ENCODE results near the gene DLST. TPM values are rescaled to one million over a fixed set of nuclear protein-coding genes. Genes with fewer than 3 reads are reported as not detected.
A peak's percentile ranks its signal among the peaks of the same experiment; 100 is the strongest.

Gene DLST
- total RNA-seq, 1 donor from 2014 or later, result 202 TPM

DNA sequence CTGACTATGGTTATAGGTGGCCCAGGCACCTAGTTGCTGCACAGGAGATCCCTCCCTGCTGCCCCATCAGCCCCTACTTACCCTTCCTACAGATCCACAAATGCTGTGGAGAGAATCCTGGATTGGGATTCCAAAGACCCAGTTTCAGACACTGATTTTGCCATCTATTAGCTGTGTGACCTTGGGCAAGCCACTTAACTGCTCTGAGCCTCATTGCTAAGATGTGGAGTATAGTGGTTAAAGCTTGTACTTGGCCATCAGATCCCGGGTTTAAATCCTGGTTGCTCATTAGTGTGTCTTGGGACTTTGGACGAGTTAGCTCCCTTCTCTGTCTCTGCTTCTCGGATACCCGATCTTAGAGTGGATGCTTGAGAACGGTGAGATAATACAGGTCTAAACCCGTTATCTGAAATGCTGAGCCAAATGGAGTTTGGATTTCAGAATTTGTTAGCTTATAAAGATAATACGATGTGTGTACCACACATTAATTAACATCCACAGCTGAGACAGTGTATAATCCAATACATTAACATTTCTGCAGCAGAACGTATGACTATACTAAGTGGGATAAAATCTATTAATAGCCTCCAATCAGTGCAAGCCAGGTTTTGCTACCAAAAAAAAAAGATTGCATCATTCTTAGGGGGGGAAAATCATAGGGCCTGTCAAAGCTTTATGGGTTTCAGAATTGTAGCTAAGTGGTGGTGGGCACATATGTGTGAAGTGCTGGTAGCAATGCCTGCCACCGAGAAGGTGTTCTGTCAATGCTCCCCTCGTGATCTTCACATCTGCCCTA is 21.8 kb upstream of the DLST start:
- intact Hi-C loops (cut with DNase I), result loop anchor here (2.0 kb wide), 2 partner anchors 45 to 229 kb away; no protein-coding TSS in a partner anchor
- DNase-seq (ENCODE audit: low spot score), result no peak

DNA sequence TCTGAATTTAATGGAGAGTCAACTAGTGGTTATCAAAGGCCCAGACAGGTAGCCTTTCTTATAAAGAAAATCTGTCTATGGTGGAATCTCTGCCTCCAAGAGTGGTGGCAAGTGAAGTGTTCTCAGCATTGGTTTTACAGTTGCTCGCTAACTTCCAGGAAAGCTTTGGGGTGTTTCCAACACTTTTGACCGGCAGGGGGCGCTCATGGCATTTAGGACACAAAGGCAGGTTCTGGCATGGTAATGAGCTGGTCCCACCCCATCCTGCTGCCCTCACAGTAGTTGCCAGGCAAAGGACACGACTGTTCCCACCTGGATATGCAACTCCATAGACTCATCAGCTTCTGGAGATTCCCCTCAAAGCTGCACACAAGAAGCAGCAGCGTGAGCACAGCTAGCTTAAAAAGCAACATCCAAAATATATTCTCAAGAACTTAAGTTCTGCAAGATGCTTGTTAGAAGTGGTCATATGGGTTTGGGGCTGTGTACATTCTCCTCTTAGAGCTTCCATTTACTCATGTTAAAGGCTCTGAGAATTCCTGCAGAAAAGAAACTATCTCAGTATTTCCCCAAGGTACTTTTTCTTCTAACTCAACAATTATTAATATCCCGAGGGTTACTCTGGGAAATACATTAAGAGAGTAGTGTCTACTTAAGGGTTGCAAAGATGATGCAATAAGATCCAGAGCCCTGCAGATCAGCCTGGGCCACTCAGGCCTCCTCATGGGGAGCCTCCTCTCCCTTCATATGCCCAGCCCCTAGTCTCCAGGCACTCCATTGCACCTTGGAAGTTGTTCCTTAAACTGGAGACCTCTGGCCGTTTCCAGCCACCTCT is 20.6 kb upstream of the DLST start:
- intact Hi-C loops (cut with DNase I), result loop anchor here (2.0 kb wide), 2 partner anchors 44 to 228 kb away; no protein-coding TSS in a partner anchor
- peak; percentile 94 for DNase-seq (ENCODE audit: low spot score)

DNA sequence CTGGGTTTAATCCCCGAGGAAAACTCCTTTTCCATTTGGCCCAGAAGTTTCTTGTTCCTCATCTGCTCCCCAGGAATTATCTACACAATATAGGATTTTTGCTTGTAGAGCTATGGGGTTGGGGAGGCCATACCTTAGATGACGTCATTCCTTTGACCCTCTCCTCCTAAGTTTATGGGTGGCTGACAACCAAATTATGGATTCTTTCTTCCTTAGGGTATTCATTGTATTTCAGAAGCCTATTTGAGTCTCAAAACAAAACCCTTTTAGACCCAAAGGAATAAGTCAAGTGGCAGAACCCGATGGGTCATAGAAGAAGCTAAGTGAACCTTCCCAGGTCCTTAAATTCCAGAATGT is 20.0 kb upstream of the DLST start:
- intact Hi-C loops (cut with DNase I), result loop anchor here (2.0 kb wide), 2 partner anchors 43 to 227 kb away; no protein-coding TSS in a partner anchor
- no peak for DNase-seq (ENCODE audit: low spot score)

DNA sequence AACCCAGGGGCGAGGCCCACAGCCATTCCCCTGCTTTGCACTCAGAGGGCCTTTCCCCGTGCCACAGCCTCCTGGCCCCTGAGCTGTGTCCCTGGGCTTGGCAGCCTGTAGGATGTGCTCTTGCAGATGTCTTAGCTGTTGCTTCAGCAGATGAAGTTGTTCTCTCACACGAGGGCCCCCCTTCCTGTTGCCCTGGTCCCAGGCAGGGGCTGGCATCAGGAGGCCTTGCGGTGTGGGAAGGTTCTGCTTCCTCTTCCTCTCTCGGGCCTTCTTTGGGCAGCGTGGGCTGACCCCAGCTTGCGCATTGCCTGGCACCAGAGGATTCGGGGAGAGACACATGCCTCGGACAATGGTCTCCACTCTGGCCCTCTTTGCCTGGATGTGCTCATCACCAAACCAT is 18.4 kb upstream of the DLST start:
- no peak for DNase-seq (ENCODE audit: low spot score)

DNA sequence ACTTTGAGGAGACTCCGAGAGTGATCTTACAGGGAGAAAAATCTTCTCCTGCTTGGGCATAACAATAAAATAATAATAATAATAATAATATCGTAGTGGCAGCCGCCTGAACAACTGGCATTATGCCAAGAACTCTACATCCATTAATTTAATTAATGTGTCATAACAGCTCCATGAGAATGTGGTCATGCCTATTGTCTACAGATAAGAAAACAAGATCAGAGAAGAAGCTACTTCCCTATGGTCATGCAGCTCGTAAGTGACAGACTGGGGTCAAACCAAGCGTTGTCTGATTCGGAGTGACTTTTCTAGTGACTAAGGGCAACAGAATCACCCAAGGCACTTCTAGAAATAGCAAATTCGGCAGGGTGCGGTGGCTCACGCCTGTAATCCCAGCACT is 17.5 kb upstream of the DLST start:
- DNase-seq (ENCODE audit: low spot score), result no peak
- intact Hi-C loops (cut with DNase I), result no loop called here

More for the DNA sequence above, 18.4 kb upstream of the DLST start:
- intact Hi-C loops (cut with DNase I), result no loop called here

DNA sequence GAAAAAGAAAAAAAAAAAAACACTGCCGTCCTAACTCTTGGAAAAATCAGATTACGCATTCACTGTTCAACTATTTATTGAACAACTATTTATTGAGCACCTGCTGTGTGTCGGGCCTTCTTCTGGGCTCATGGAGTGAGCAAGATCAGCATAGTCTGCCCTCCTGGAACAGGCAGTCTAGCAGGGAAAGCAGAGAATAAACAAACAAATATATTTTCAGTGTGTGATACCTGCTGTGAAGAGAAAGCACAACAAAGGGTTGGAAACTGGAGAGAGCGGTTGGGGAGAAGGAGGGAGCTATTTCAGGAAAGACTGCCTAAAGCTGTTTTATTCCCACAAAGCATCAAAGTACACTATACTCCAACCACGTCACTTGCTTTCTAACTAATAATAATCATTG is 16.6 kb upstream of the DLST start:
- DNase-seq (ENCODE audit: low spot score), result no peak
- intact Hi-C loops (cut with DNase I), result no loop called here

DNA sequence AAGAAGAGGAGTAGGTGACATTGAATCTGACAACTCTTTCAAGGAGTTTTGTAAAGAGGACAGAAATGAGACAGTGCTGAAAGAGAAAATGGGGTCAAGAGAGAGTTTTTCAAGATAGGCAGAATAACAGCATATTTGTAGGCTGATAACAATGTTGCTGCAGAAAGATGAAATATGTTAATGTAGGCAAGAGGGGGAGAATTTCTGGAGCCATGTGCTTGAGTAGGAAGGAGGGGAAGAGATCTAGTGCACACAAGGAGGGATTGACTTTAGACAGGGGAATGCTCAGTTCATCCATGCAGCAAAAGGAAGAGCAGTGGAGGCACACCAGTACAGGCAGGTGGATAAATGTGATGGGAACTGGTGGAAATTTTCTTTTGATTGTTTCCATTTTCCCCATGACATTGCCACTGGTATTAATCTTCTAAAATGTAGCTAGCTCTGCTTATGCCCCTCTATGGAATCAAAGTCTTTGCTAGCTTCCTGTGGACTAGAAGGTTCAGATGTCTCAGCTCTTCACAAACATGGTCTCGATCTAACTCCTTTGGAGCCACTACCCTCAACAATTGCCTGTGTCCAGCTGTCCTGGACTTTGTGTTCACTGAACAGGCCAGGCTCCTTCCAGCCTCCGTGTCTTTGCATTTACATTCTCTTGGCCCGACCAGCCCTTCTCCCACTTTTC is 14.9 kb upstream of the DLST start:
- intact Hi-C loops (cut with DNase I), result no loop called here
- DNase-seq (ENCODE audit: low spot score), result no peak

DNA sequence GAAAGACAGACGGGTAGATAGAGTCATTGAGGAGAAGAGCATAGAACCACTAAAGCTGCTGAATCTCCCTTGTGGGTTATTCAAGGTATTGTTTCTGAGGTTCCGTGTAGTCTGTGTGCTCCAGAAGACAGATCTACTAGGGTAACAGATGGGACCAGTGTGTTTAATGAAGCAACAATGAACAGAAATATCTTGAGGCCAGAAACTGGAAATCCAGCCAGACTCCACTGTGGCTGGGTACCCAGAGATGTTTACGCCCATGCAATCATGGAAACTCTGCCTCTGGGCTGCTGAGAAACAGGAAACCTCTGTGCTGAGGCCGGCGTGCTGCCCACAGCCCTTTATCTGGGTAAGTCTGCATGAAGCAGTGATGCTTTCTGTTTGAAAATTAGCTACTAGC is 14.0 kb upstream of the DLST start:
- no peak for DNase-seq (ENCODE audit: low spot score)
- intact Hi-C loops (cut with DNase I), result no loop called here

DNA sequence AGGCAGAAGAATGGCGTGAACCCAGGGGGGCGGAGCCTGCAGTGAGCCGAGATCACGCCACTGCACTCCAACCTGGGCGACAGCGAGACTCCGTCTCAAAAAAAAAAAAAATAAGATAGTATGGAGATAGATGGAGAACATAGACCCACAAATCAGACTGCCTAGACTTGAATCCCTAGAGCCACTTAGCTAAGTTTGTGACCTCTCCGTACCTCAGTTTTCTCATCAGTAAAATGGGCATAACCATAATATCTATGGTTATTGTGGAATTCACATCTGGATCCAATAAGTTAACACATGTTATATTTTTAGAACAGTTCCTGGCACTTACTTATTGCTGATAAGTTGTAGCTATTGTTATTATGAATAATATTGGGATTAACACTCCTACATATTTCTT is 13.0 kb upstream of the DLST start:
- DNase-seq (ENCODE audit: low spot score), result no peak
- intact Hi-C loops (cut with DNase I), result no loop called here

DNA sequence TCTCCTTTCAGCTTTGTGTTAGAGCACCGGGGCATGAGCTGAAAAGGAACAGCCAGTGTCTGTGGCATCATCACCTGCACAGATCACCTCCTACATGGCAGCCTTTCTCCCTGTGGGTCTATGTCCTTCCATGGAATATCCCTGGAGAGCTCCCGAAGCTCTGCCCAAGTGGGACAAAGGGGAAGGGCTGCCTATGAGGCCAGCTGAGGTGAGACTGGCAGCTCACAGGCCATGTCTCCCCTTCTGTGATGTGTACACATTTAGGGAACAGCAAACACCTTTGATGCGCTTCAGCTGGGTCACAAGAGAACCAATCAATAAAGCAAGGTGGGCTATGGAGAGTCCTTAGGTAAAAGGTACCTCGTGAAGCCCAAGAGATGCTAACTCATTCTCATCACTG is 9.9 kb upstream of the DLST start:
- intact Hi-C loops (cut with DNase I), result no loop called here
- no peak for DNase-seq (ENCODE audit: low spot score)

DNA sequence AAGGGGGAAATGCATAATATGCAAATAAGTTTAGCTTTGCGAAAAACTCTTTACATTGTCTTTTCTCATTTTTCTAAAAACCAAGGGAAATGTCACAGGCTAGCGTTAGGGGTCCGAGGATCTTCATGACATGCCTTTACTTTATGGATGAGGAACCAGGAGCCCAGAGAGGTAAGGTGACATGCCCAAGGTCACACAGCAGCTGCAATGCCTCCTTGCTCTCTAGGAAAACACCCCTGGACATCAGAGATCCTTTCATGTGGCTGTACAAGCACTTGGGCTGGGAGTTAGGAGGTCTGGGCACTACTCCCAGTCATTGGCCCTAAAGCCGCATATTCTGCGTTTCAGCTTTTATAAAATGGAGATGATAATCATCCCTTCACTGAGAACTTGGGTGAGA is 6.5 kb upstream of the DLST start:
- intact Hi-C loops (cut with DNase I), result no loop called here
- DNase-seq (ENCODE audit: low spot score), result no peak

DNA sequence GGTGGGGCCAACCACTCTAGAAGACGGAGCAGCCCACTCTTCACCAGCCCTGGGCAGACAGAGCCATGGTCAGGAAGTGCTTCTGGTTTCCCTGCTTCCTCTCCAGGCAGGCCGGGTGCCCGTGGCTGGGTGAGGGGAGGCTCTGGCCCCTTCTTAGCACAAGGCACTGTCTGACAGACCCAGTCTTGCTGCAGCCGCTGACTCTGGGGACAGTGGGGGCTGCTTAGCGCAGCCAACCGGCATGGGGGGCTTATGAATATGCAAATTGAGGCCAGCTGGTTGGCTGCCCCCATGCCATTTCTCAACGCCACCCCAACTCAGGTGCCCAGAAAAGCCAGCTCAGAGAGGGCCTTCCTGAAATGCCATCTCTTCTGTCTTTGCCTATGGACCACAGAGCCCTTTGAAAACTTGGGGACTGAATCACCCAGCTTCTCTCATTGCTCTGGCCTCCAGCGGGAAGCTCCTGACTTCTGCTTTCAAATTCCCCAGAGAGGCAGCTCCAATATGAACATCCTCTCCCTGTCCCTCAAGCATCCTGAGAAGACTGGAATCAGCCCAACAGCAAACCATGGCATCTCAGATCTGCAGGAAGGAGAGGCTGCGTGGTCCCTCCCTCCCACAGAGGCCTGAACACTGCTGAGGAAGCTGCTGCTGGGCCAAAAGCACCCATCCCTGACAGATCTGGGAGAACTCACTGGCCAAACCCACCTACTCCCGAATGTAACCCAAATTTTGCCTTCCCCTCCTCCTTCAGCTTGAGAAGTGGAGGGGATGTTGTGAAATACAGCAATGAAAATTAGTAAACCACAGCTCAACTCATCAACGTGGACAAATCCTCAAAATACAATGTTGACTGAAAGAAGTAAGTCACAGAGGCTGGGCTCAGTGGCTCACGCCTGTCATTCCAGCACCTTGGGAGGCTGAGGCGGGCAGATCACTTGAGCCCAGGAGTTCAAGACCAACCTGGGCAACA is 5.5 kb upstream of the DLST start, which contains the start of gene PROX2:
Gene PROX2 (minus strand): TSS at position 205 of the 973 bp plus-strand sequence. CDS start 12,311 bp downstream, outside the sequence.
- intact Hi-C loops (cut with DNase I), result no loop called here
- no peak for DNase-seq (ENCODE audit: low spot score)

DNA sequence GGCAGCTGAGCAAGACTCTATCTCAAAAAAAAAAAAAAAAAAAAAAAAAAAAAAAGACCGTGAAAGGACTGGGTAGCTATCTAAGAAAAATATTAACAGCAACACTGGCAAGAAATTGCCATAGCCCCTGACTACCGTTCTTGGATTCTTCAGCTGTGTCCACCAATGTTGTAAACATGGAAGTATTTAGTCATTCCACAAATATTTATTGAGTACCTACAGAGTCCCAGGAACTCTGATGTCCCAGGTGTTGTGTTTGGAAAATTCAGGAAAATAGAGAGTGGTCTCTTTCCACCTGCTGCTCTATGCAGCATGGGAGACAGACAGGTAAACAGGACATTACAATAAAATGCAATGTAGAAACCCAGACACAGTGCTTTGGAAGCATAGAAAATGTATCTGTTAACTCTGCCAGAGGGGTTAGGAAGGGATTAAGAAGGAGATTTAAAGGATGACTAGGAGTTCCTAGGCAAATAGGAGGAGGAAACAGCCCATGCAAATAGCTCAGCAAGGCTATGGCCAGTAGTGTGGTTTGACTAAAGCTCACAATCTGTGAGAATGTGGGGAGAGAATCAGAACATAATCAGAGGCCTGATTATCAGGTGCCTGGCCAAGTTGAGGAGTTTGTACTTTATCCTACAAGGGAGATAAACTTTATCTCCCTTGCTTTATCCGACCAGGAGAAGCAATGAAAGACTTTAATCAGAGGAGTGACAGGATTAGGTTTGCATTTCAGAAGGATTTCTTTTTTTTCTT is 2.1 kb upstream of the DLST start:
- no peak for DNase-seq (ENCODE audit: low spot score)

DNA sequence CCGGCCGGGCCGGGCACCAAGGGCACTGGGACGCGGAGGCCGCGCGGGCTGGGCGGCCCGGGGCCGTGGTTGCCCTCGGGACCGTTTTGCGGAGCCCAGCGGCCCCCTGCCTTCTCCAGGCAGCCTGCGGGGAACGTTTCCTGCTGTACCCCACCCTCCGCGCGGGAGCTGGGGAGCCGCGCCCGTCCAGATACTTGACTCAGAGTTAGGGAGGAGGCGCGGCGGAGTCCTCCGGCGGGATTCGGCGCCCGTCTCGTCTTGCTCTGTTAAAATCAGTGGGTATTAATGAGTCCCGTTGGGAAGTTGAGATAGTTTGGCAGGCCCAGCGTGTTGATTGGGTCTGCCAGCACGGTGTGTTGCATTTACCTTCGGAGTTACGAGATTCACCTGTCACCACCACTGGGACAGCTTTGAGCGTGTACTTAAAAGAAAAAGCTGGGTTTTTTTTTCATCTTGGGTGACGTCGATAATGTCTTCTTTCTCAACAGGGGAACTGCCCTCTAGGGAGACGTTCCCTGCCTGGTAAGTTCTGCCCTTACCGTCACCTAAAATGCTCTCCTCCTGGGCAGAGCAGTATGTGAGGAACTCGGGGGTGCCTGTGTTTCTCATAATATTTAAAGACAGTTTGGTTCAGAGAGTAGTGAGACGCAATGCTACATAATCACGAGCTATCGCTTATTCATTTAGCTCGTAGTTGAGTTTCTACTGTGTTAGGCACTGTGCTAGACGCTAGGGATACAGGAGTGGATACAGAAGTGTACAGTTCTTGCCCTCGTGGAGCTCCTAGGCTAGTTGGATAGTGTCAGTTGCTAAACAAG is 596 bp downstream of the DLST start:
- DNase-seq (ENCODE audit: low spot score), result no peak
- intact Hi-C loops (cut with DNase I), result no loop called here

More for the DNA sequence above, 2.1 kb upstream of the DLST start:
- intact Hi-C loops (cut with DNase I), result no loop called here

DNA sequence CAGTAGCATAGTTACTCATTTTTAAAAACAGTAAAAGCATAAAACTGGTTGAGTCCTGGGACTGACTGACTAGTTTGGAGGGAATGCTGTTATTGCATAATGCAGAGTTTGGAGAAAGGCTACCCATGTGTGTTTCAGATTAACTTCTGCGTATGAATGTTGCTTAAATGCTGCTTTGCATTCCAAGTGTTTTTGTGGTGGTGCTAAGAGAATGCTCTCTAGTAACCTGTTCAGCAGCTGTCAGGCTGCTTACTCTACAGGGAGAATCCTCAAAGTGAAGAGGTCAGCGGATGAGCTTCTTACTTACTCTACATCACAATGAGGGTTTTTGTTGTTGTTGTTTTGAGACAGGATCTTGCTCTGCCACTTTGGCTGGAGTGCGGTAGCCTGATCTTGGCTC is 4.3 kb downstream of the DLST start:
- intact Hi-C loops (cut with DNase I), result no loop called here
- no peak for DNase-seq (ENCODE audit: low spot score)

DNA sequence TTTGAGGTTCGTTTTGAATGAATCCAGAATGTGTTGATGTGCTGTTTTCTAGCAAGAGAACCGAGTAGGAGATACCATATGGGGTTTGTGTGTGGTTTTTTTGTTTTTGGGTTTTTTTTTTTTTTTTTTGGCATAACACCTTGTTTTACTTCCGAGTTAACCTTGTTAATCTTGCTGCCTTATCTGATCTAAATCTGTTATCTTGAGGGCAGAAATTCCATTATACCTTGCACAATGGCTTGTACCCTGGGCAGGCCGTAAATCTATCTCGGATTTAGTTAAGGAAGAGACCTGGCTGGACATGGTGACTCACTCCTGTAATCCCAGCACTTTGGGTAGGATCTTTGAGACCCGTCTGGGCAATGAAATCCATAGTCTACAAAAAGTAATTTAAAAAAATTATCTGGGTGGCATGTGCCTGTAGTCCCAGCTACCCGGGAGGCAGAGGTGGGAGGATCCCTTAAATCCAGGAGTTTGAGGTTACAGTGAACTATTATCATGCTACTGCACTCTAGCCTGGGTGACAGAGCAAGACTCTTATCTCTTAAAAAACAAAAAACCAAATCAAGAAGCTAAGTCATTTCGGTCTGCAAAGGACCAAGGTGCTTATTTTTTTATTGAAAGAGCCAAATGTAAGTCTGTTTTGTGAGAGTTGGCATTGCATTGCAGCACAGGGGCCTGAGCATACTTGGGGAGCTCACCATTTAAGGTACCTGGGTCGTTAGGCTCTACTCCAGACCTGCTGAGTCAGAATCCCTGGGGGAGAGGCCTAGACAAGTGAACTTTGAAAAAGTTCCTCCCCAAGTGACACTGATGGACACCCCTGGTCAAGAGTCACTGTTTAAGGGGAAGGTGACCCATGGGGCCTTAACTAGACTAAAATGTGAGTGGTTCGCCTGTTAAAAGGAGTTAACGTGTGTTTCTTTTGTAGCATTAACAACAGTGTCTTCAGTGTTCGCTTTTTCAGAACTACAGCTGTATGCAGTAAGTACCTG is 6.7 kb downstream of the DLST start:
- DNase-seq (ENCODE audit: low spot score), result no peak
- intact Hi-C loops (cut with DNase I), result no loop called here
